Measurements from ENCODE around the gene TGFA. TPM values are rescaled to one million over a fixed set of nuclear protein-coding genes. Genes with fewer than 3 reads are reported as not detected.

TGFA gene
- total RNA-seq, 1 experiment from 2014 or later, result 2.5 TPM

DNA sequence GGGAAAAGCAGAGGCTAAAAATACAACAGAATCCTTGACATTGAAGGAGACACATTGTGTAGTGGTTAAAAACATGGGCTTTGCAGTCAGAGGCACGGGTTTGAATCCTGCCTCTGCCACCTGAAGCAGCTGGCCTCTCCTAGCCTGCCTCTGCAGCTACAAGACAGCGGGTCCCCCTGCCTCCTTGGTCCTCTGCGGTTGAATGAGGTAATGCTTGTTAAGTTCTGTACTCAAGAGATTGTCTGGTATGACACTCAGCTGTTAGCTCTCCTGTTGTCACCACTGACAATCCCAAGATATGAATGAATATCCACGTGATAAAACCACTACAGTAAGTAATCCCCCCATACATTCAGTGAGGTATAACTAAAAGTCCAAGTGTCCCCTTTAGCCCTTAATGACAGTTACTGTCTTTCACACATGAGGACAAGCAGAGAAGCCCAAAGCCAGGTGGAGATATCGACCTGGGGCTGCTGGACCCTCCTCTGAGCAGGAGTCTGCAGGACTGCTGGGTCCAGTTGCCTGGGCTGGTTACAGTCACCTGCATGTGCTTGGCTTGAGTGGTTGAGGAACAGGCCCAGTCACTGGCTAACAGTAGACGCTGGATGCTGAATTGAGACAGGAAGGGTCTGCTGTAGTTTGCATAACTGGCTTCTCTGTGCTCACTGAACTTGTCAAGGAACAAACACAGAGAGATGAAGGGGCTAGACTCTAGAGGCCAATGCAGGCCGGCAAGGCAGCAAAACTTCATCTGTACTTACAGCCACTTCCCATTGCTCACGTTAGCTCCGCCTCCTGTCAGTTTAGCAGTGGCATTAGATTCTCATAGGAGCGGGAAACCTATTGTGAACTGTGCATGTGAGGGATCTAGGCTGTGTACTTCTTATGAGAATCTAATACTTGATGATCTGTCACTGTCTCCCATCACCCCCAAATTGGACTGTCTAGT is 85.5 kb downstream of the TGFA start:
- no peak for ATAC-seq
- no peak for TF ChIP-seq HMGA2 (CRISPR knock-in tag; IDR thresholded peaks at IDR 0.05)
- no peak for TF ChIP-seq OVOL2 (CRISPR knock-in tag; IDR thresholded peaks at IDR 0.05; ENCODE audit: borderline replicate concordance)
- no peak for TF ChIP-seq ZSCAN18 (CRISPR knock-in tag; IDR thresholded peaks at IDR 0.05)
- no peak for TF ChIP-seq ZMAT4 (CRISPR knock-in tag; IDR thresholded peaks at IDR 0.05)
- Mint-ChIP-seq H3K4me1 (peaks cover 4% of the 10 kb centered on the region; the same call in 1 of the 2 replicates), H3K4me3 (no peak overlapping the region), H3K9me3 (peaks cover 5% of the 10 kb centered on the region; the same call in 1 of the 2 replicates), H3K27me3 (ENCODE audit: low read depth) (peaks cover 40% of the 10 kb centered on the region), H3K27ac (no peak overlapping the region), H3K36me3 (no peaks in the 10 kb centered on the region)
- DNase-seq (ENCODE audit: low spot score), result no peak
- POLR2A ChIA-PET, result no interaction called here
- CTCF ChIA-PET, result no interaction called here

DNA sequence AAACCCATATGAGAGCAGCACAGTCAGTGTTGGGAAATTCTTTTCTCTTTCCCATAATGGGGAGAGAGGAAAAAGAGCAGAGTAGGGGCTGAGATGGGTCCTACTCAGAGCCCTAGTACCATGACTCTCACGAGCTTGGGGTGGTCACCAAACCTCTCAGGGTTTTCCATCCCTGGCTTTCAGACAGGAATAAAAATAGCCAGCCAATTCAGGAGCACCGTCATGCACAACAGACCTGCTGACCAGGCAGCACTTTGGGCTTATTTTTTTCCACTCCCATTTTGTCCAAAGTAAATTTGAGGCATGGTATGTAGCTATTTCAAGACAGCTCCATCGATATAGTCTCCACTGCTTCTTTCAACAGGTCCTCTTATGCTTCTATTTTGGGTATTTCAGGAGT is 86.4 kb downstream of the TGFA start:
- no peak for ATAC-seq
- no peaks in the 10 kb centered on the region for H3K36me3 Mint-ChIP-seq
- no peak overlapping the region for H3K27ac Mint-ChIP-seq
- POLR2A ChIA-PET, result no interaction called here
- H3K4me1 Mint-ChIP-seq, result 0 out of 2 replicates have a peak, but pooled peaks cover under 1% of the 10 kb centered on the region
- peaks cover 5% of the 10 kb centered on the region; the same call in 1 of the 2 replicates for H3K9me3 Mint-ChIP-seq
- CTCF ChIA-PET, result no interaction called here
- peaks cover 37% of the 10 kb centered on the region for H3K27me3 Mint-ChIP-seq (ENCODE audit: low read depth)
- DNase-seq (ENCODE audit: low spot score), result no peak
- H3K4me3 Mint-ChIP-seq, result no peak overlapping the region
- TF ChIP-seq TEAD4 (CRISPR knock-in tag; IDR thresholded peaks at IDR 0.05), result no peak
- no peak for TF ChIP-seq ZSCAN18 (CRISPR knock-in tag; IDR thresholded peaks at IDR 0.05)
- TF ChIP-seq, protein P1, sequence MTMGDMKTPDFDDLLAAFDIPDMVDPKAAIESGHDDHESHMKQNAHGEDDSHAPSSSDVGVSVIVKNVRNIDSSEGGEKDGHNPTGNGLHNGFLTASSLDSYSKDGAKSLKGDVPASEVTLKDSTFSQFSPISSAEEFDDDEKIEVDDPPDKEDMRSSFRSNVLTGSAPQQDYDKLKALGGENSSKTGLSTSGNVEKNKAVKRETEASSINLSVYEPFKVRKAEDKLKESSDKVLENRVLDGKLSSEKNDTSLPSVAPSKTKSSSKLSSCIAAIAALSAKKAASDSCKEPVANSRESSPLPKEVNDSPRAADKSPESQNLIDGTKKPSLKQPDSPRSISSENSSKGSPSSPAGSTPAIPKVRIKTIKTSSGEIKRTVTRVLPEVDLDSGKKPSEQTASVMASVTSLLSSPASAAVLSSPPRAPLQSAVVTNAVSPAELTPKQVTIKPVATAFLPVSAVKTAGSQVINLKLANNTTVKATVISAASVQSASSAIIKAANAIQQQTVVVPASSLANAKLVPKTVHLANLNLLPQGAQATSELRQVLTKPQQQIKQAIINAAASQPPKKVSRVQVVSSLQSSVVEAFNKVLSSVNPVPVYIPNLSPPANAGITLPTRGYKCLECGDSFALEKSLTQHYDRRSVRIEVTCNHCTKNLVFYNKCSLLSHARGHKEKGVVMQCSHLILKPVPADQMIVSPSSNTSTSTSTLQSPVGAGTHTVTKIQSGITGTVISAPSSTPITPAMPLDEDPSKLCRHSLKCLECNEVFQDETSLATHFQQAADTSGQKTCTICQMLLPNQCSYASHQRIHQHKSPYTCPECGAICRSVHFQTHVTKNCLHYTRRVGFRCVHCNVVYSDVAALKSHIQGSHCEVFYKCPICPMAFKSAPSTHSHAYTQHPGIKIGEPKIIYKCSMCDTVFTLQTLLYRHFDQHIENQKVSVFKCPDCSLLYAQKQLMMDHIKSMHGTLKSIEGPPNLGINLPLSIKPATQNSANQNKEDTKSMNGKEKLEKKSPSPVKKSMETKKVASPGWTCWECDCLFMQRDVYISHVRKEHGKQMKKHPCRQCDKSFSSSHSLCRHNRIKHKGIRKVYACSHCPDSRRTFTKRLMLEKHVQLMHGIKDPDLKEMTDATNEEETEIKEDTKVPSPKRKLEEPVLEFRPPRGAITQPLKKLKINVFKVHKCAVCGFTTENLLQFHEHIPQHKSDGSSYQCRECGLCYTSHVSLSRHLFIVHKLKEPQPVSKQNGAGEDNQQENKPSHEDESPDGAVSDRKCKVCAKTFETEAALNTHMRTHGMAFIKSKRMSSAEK (CRISPR knock-in tag; IDR thresholded peaks at IDR 0.05; ENCODE audit: borderline replicate concordance), result no peak
- TF ChIP-seq AR (CRISPR knock-in tag; IDR thresholded peaks at IDR 0.05), result no peak
- no peak for TF ChIP-seq ARID4B (CRISPR knock-in tag; IDR thresholded peaks at IDR 0.05; ENCODE audit: borderline replicate concordance)
- TF ChIP-seq ETV6 (CRISPR knock-in tag; IDR thresholded peaks at IDR 0.05), result no peak
- no peak for TF ChIP-seq PREB (CRISPR knock-in tag; IDR thresholded peaks at IDR 0.05; ENCODE audit: borderline replicate concordance)
- TF ChIP-seq, protein P2, sequence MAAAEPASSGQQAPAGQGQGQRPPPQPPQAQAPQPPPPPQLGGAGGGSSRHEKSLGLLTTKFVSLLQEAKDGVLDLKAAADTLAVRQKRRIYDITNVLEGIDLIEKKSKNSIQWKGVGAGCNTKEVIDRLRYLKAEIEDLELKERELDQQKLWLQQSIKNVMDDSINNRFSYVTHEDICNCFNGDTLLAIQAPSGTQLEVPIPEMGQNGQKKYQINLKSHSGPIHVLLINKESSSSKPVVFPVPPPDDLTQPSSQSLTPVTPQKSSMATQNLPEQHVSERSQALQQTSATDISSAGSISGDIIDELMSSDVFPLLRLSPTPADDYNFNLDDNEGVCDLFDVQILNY (CRISPR knock-in tag; IDR thresholded peaks at IDR 0.05), result no peak
- TF ChIP-seq GABPB1 (CRISPR knock-in tag; IDR thresholded peaks at IDR 0.05), result no peak
- TF ChIP-seq JUN (CRISPR knock-in tag; IDR thresholded peaks at IDR 0.05), result no peak

Measured in WTC11 (cell line).